ENCODE results near the gene MEGF11. TPM values are rescaled to one million over a fixed set of nuclear protein-coding genes. Genes with fewer than 3 reads are reported as not detected.
"Not testable (repeated sequence)": the region's sequence is repeated elsewhere in the genome, so short reads cannot be mapped to it uniquely, and the experiment has no call there.

MEGF11 gene
- total RNA-seq, 1 donor from 2014 or later = 0.77 TPM

GRCh38 chr15:66014022-66014421 lies 239.5 kb downstream of the MEGF11 start:
- Mint-ChIP-seq H3K4me3 (ENCODE audit: unreplicated experiment) (no peak overlapping the region), H3K9me3 (ENCODE audit: unreplicated experiment) (no peaks in the 10 kb centered on the region), H3K27ac (ENCODE audit: unreplicated experiment) (no peak overlapping the region), H3K27me3 (ENCODE audit: unreplicated experiment) (no peaks in the 10 kb centered on the region), H3K4me1 (ENCODE audit: unreplicated experiment) (peaks cover 4% of the 10 kb centered on the region), H3K36me3 (ENCODE audit: low read depth, unreplicated experiment) (no peaks in the 10 kb centered on the region)
- no peak for DNase-seq (ENCODE audit: low spot score)
- TF ChIP-seq CTCF (IDR thresholded peaks at IDR 0.05; ENCODE audit: unreplicated experiment) = no peak

- no peak overlapping the region for H3K4me3 Mint-ChIP-seq (ENCODE audit: unreplicated experiment)
These were observed 244.5 kb downstream of the MEGF11 start for GRCh38 chr15:66008940-66009562.

GRCh38 chr15:66007663-66008262 lies 245.8 kb downstream of the MEGF11 start:
- DNase-seq (ENCODE audit: low spot score) = no peak
- Mint-ChIP-seq H3K27me3 (ENCODE audit: unreplicated experiment) (no peaks in the 10 kb centered on the region), H3K4me3 (ENCODE audit: unreplicated experiment) (no peak overlapping the region), H3K4me1 (ENCODE audit: unreplicated experiment) (no peaks in the 10 kb centered on the region), H3K36me3 (ENCODE audit: low read depth, unreplicated experiment) (no peaks in the 10 kb centered on the region), H3K9me3 (ENCODE audit: unreplicated experiment) (no peaks in the 10 kb centered on the region), H3K27ac (ENCODE audit: unreplicated experiment) (no peak overlapping the region)
- TF ChIP-seq CTCF (IDR thresholded peaks at IDR 0.05; ENCODE audit: unreplicated experiment) = no peak

More at GRCh38 chr15:66008940-66009562, 244.5 kb downstream of the MEGF11 start:
- Mint-ChIP-seq H3K4me1 (ENCODE audit: unreplicated experiment) (peaks cover 4% of the 10 kb centered on the region), H3K27me3 (ENCODE audit: unreplicated experiment) (no peaks in the 10 kb centered on the region), H3K36me3 (ENCODE audit: low read depth, unreplicated experiment) (no peaks in the 10 kb centered on the region), H3K27ac (ENCODE audit: unreplicated experiment) (no peak overlapping the region), H3K9me3 (ENCODE audit: unreplicated experiment) (no peaks in the 10 kb centered on the region)
- TF ChIP-seq CTCF (IDR thresholded peaks at IDR 0.05; ENCODE audit: unreplicated experiment) = no peak
- DNase-seq (ENCODE audit: low spot score) = no peak

- Mint-ChIP-seq H3K27ac (ENCODE audit: unreplicated experiment) (no peak overlapping the region), H3K36me3 (ENCODE audit: low read depth, unreplicated experiment) (no peaks in the 10 kb centered on the region), H3K4me1 (ENCODE audit: unreplicated experiment) (no peaks in the 10 kb centered on the region), H3K9me3 (ENCODE audit: unreplicated experiment) (no peaks in the 10 kb centered on the region), H3K4me3 (ENCODE audit: unreplicated experiment) (no peak overlapping the region), H3K27me3 (ENCODE audit: unreplicated experiment) (peaks cover 4% of the 10 kb centered on the region)
- TF ChIP-seq CTCF (IDR thresholded peaks at IDR 0.05; ENCODE audit: unreplicated experiment) = no peak
- DNase-seq (ENCODE audit: low spot score) = no peak
These were observed 246.6 kb downstream of the MEGF11 start for GRCh38 chr15:66006986-66007385.

GRCh38 chr15:66004618-66005262 lies 248.8 kb downstream of the MEGF11 start:
- Mint-ChIP-seq H3K27me3 (ENCODE audit: unreplicated experiment) (peaks cover 6% of the 10 kb centered on the region), H3K9me3 (ENCODE audit: unreplicated experiment) (no peaks in the 10 kb centered on the region), H3K4me1 (ENCODE audit: unreplicated experiment) (no peaks in the 10 kb centered on the region), H3K4me3 (ENCODE audit: unreplicated experiment) (no peak overlapping the region), H3K27ac (ENCODE audit: unreplicated experiment) (no peak overlapping the region), H3K36me3 (ENCODE audit: low read depth, unreplicated experiment) (no peaks in the 10 kb centered on the region)
- DNase-seq (ENCODE audit: low spot score) = peak; percentile 59
- no peak for TF ChIP-seq CTCF (IDR thresholded peaks at IDR 0.05; ENCODE audit: unreplicated experiment)

- not testable (repeated sequence) for H3K4me1 Mint-ChIP-seq (ENCODE audit: unreplicated experiment); H3K4me3 Mint-ChIP-seq (ENCODE audit: unreplicated experiment); H3K27me3 Mint-ChIP-seq (ENCODE audit: unreplicated experiment); H3K9me3 Mint-ChIP-seq (ENCODE audit: unreplicated experiment); DNase-seq (ENCODE audit: low spot score); H3K36me3 Mint-ChIP-seq (ENCODE audit: low read depth, unreplicated experiment); H3K27ac Mint-ChIP-seq (ENCODE audit: unreplicated experiment)
These were observed 250.4 kb downstream of the MEGF11 start for GRCh38 chr15:66003129-66003528.
